ENCODE measurements around the gene GOLGA8T. TPM values are rescaled to one million over a fixed set of nuclear protein-coding genes. Genes with fewer than 3 reads are reported as not detected.
"Not testable (repeated sequence)": the region's sequence is repeated elsewhere in the genome, so short reads cannot be mapped to it uniquely, and the experiment has no call there.

Gene GOLGA8T
- polyA plus RNA-seq, 2 donors, result 0.05 TPM; not detected in 1

- H3K4me3 ChIP-seq (ENCODE audit: low read depth in 1 of 2, low read length in 2 of 2); H3K27me3 ChIP-seq (ENCODE audit: control insufficient read depth in 1 of 2, insufficient read depth in 2 of 2, low read length in 2 of 2); H3K4me1 ChIP-seq (ENCODE audit: control insufficient read depth in 2 of 2, insufficient read depth in 2 of 2, low read length in 1 of 2); H3K36me3 ChIP-seq (ENCODE audit: control insufficient read depth in 2 of 2, insufficient read depth in 2 of 2, low read length in 1 of 2); H3K9me3 ChIP-seq (ENCODE audit: control insufficient read depth in 2 of 2, insufficient read depth in 1 of 2, low read depth in 1 of 2, low read length in 1 of 2); H3K27ac ChIP-seq (ENCODE audit: low read depth in 2 of 2, low read length in 1 of 2): not testable (repeated sequence)
- WGBS, 2 donors, result 55 to 65% methylated on average over 1 of the region's 2 CpGs
Measured at GRCh38 chr15:30163759-30164158, 28.9 kb downstream of the GOLGA8T start.

GRCh38 chr15:30164257-30164656 is 29.4 kb downstream of the GOLGA8T start:
- H3K4me1 ChIP-seq (ENCODE audit: control insufficient read depth in 2 of 2, insufficient read depth in 2 of 2, low read length in 1 of 2); H3K36me3 ChIP-seq (ENCODE audit: control insufficient read depth in 2 of 2, insufficient read depth in 2 of 2, low read length in 1 of 2); H3K27ac ChIP-seq (ENCODE audit: low read depth in 2 of 2, low read length in 1 of 2); H3K9me3 ChIP-seq (ENCODE audit: control insufficient read depth in 2 of 2, insufficient read depth in 1 of 2, low read depth in 1 of 2, low read length in 1 of 2); H3K27me3 ChIP-seq (ENCODE audit: control insufficient read depth in 1 of 2, insufficient read depth in 2 of 2, low read length in 2 of 2); H3K4me3 ChIP-seq (ENCODE audit: low read depth in 1 of 2, low read length in 2 of 2): not testable (repeated sequence)
- 38 to 43% methylated on average over 1 of the region's 7 CpGs for WGBS, 2 donors

GRCh38 chr15:30167403-30167802 is 32.6 kb downstream of the GOLGA8T start:
- not testable (repeated sequence) for H3K36me3 ChIP-seq (ENCODE audit: control insufficient read depth in 2 of 2, insufficient read depth in 2 of 2, low read length in 1 of 2); H3K4me3 ChIP-seq (ENCODE audit: low read depth in 1 of 2, low read length in 2 of 2); H3K27ac ChIP-seq (ENCODE audit: low read depth in 2 of 2, low read length in 1 of 2); H3K4me1 ChIP-seq (ENCODE audit: control insufficient read depth in 2 of 2, insufficient read depth in 2 of 2, low read length in 1 of 2); H3K9me3 ChIP-seq (ENCODE audit: control insufficient read depth in 2 of 2, insufficient read depth in 1 of 2, low read depth in 1 of 2, low read length in 1 of 2); H3K27me3 ChIP-seq (ENCODE audit: control insufficient read depth in 1 of 2, insufficient read depth in 2 of 2, low read length in 2 of 2)
- WGBS, 2 donors, result no CpG with 5 or more reads among the region's 9 CpGs

- not testable (repeated sequence) for H3K27ac ChIP-seq (ENCODE audit: low read depth in 2 of 2, low read length in 1 of 2); H3K4me1 ChIP-seq (ENCODE audit: control insufficient read depth in 2 of 2, insufficient read depth in 2 of 2, low read length in 1 of 2); H3K9me3 ChIP-seq (ENCODE audit: control insufficient read depth in 2 of 2, insufficient read depth in 1 of 2, low read depth in 1 of 2, low read length in 1 of 2); H3K27me3 ChIP-seq (ENCODE audit: control insufficient read depth in 1 of 2, insufficient read depth in 2 of 2, low read length in 2 of 2); H3K4me3 ChIP-seq (ENCODE audit: low read depth in 1 of 2, low read length in 2 of 2); H3K36me3 ChIP-seq (ENCODE audit: control insufficient read depth in 2 of 2, insufficient read depth in 2 of 2, low read length in 1 of 2)
- no CpG with 5 or more reads among the region's 2 CpGs for WGBS, 2 donors
Measured at GRCh38 chr15:30167886-30168285, 33.0 kb downstream of the GOLGA8T start.

- no CpG with 5 or more reads among the region's 7 CpGs for WGBS, 2 donors
- H3K4me3 ChIP-seq (ENCODE audit: low read depth in 1 of 2, low read length in 2 of 2); H3K36me3 ChIP-seq (ENCODE audit: control insufficient read depth in 2 of 2, insufficient read depth in 2 of 2, low read length in 1 of 2); H3K27me3 ChIP-seq (ENCODE audit: control insufficient read depth in 1 of 2, insufficient read depth in 2 of 2, low read length in 2 of 2); H3K4me1 ChIP-seq (ENCODE audit: control insufficient read depth in 2 of 2, insufficient read depth in 2 of 2, low read length in 1 of 2); H3K27ac ChIP-seq (ENCODE audit: low read depth in 2 of 2, low read length in 1 of 2); H3K9me3 ChIP-seq (ENCODE audit: control insufficient read depth in 2 of 2, insufficient read depth in 1 of 2, low read depth in 1 of 2, low read length in 1 of 2): not testable (repeated sequence)
Measured at GRCh38 chr15:30171452-30171851, 36.6 kb downstream of the GOLGA8T start.

- not testable (repeated sequence) for H3K9me3 ChIP-seq (ENCODE audit: control insufficient read depth in 2 of 2, insufficient read depth in 1 of 2, low read depth in 1 of 2, low read length in 1 of 2); H3K36me3 ChIP-seq (ENCODE audit: control insufficient read depth in 2 of 2, insufficient read depth in 2 of 2, low read length in 1 of 2); H3K4me1 ChIP-seq (ENCODE audit: control insufficient read depth in 2 of 2, insufficient read depth in 2 of 2, low read length in 1 of 2); H3K4me3 ChIP-seq (ENCODE audit: low read depth in 1 of 2, low read length in 2 of 2); H3K27ac ChIP-seq (ENCODE audit: low read depth in 2 of 2, low read length in 1 of 2); H3K27me3 ChIP-seq (ENCODE audit: control insufficient read depth in 1 of 2, insufficient read depth in 2 of 2, low read length in 2 of 2)
- 28 to 50% methylated on average over 1 to 7 of the region's 11 CpGs for WGBS, 2 donors
Measured at GRCh38 chr15:30173041-30173608, 38.3 kb downstream of the GOLGA8T start.

- not testable (repeated sequence) for H3K36me3 ChIP-seq (ENCODE audit: control insufficient read depth in 2 of 2, insufficient read depth in 2 of 2, low read length in 1 of 2); H3K9me3 ChIP-seq (ENCODE audit: control insufficient read depth in 2 of 2, insufficient read depth in 1 of 2, low read depth in 1 of 2, low read length in 1 of 2); H3K27ac ChIP-seq (ENCODE audit: low read depth in 2 of 2, low read length in 1 of 2); H3K4me1 ChIP-seq (ENCODE audit: control insufficient read depth in 2 of 2, insufficient read depth in 2 of 2, low read length in 1 of 2); H3K27me3 ChIP-seq (ENCODE audit: control insufficient read depth in 1 of 2, insufficient read depth in 2 of 2, low read length in 2 of 2); H3K4me3 ChIP-seq (ENCODE audit: low read depth in 1 of 2, low read length in 2 of 2)
- WGBS, 2 donors, result 92 to 98% methylated on average over 4 to 5 of the region's 6 CpGs
Measured at GRCh38 chr15:30175291-30175690, 40.4 kb downstream of the GOLGA8T start.

GRCh38 chr15:30176613-30177012 is 41.8 kb downstream of the GOLGA8T start:
- not testable (repeated sequence) for H3K4me1 ChIP-seq (ENCODE audit: control insufficient read depth in 2 of 2, insufficient read depth in 2 of 2, low read length in 1 of 2); H3K27me3 ChIP-seq (ENCODE audit: control insufficient read depth in 1 of 2, insufficient read depth in 2 of 2, low read length in 2 of 2); H3K36me3 ChIP-seq (ENCODE audit: control insufficient read depth in 2 of 2, insufficient read depth in 2 of 2, low read length in 1 of 2); H3K27ac ChIP-seq (ENCODE audit: low read depth in 2 of 2, low read length in 1 of 2); H3K4me3 ChIP-seq (ENCODE audit: low read depth in 1 of 2, low read length in 2 of 2); H3K9me3 ChIP-seq (ENCODE audit: control insufficient read depth in 2 of 2, insufficient read depth in 1 of 2, low read depth in 1 of 2, low read length in 1 of 2)
- 73 to 82% methylated on average over 2 of the region's 3 CpGs for WGBS, 2 donors

- H3K9me3 ChIP-seq (ENCODE audit: control insufficient read depth in 2 of 2, insufficient read depth in 1 of 2, low read depth in 1 of 2, low read length in 1 of 2); H3K27me3 ChIP-seq (ENCODE audit: control insufficient read depth in 1 of 2, insufficient read depth in 2 of 2, low read length in 2 of 2); H3K27ac ChIP-seq (ENCODE audit: low read depth in 2 of 2, low read length in 1 of 2); H3K36me3 ChIP-seq (ENCODE audit: control insufficient read depth in 2 of 2, insufficient read depth in 2 of 2, low read length in 1 of 2); H3K4me3 ChIP-seq (ENCODE audit: low read depth in 1 of 2, low read length in 2 of 2); H3K4me1 ChIP-seq (ENCODE audit: control insufficient read depth in 2 of 2, insufficient read depth in 2 of 2, low read length in 1 of 2): not testable (repeated sequence)
Measured at GRCh38 chr15:30179814-30180213, 45.0 kb downstream of the GOLGA8T start.

- not testable (repeated sequence) for H3K9me3 ChIP-seq (ENCODE audit: control insufficient read depth in 2 of 2, insufficient read depth in 1 of 2, low read depth in 1 of 2, low read length in 1 of 2); H3K27ac ChIP-seq (ENCODE audit: low read depth in 2 of 2, low read length in 1 of 2); H3K36me3 ChIP-seq (ENCODE audit: control insufficient read depth in 2 of 2, insufficient read depth in 2 of 2, low read length in 1 of 2); H3K27me3 ChIP-seq (ENCODE audit: control insufficient read depth in 1 of 2, insufficient read depth in 2 of 2, low read length in 2 of 2); H3K4me3 ChIP-seq (ENCODE audit: low read depth in 1 of 2, low read length in 2 of 2); H3K4me1 ChIP-seq (ENCODE audit: control insufficient read depth in 2 of 2, insufficient read depth in 2 of 2, low read length in 1 of 2)
- WGBS, 2 donors, result no CpG with 5 or more reads among the region's 7 CpGs
Measured at GRCh38 chr15:30185495-30185894, 50.6 kb downstream of the GOLGA8T start.
